Limb (tissue), 2 donors: ENCODE results near the gene SUN3.
A peak's percentile ranks its signal among the peaks of the same experiment; 100 is the strongest.

Experiments
- DNase-seq, 2 donors: peaks; one replicate each; pipeline ENCODE4 v3.0.0-alpha.2; 2016; ENCODE audit errors: extremely low spot score in 2 of 2

SUN3 gene

DNA sequence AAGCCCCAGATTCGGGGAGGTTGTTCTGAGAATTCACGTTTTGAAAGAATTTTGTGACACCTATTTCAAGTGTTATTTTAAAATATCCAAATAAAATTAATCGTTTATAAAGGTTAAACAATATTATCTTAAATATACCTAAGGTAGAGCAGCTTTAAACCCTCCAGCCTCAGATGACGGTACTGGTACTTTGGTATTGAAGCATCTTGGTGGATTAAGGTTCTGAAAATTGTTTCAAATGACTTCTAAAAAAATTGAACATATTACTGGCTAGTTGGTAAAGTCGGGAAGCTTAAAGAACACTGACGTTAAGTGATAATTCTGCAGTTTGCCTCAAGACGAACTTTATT lies 49.1 kb downstream of the SUN3 start:
- no peak for DNase-seq

DNA sequence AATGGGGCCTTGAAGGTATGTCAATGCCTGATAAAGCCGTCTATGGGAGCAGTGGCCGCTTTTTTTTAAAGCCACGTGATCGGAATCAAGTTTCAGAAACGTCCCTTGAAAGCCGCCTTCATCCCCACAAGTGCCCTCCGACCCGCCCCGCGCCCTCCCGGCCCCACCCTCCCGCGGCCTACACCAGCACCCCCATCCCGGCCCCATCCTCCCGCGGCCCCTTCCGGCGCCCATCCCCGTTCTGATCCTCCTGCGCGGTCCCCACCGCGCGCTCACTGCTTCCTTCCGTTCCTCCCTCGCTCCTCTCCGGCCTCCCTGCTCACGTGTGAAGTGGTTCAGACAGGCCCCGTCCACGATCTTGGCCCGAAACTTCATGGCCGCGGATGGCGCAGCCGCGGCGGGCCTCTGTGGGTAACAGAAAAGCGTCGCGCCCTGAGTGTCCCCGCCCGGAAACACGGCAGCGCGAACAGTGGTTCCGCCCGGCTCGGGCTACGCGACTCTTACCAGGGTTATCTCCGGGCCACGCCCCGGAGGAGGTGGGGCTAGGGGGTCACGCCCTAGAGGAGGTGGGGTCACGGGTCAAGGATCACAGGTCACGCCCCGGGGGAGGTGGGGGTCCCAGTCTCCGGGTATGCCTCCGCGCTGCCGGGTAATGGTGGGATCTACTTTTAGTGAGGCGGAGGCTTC lies 49.6 kb downstream of the SUN3 start, which contains the start of gene HUS1:
Gene HUS1 (minus strand): TSS at position 471 of the 687 bp plus-strand sequence. CDS start 96 bp downstream, at position 375.
- peak; percentile 89 to 91 for DNase-seq

DNA sequence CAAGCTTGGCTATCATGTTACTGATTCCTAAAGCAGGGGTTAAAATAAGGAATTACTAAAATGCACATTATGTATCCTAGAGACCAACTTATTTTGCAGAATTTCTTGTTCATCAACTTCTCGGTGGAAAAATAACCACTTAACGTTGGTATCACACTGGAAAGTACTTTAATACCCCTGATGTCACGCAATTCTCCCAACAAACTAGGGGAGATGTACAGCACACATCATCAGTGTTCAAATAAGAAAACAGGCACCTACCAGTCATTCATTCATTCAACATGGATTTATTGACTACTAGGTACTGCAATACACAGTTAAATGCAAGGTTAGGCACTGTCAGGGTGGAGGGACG lies 50.1 kb downstream of the SUN3 start:
- DNase-seq, result no peak

DNA sequence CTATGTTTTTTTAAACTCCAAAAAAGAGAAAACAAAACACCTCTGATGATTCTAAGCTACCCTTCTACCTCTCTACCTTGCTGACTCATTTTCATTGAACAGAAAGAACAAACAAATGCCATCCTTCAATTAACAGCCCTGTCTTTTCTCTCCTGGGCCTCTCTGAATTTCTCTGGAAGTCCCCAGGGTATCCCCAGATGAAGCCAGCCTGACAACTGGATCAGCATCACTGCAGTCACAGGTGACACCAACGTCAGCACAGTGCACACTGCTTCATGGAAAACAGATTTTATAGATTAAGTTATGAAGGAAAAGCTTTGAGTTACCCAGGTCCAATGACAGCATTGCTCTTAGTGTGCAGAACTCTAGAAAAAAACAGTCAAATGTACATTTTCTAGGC lies 55.2 kb downstream of the SUN3 start:
- DNase-seq, result no peak

DNA sequence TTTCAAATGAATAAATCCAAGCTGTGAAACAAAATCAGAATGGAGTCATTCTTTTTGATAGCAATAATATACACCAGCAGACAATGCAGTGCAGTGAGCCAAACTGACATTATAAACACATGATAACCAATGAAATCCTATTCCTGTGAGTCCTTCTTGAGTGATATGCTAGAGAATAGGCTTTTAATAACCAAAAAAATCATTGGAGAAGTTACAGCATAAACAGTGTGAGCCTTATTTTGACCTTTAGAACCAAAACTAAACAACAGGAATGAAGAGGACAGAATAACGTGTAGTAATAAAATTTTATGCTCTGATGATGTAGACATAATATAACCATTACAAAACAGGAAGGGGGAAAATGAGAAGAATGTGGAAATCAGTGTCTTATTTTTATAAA lies 58.1 kb downstream of the SUN3 start:
- no peak for DNase-seq

DNA sequence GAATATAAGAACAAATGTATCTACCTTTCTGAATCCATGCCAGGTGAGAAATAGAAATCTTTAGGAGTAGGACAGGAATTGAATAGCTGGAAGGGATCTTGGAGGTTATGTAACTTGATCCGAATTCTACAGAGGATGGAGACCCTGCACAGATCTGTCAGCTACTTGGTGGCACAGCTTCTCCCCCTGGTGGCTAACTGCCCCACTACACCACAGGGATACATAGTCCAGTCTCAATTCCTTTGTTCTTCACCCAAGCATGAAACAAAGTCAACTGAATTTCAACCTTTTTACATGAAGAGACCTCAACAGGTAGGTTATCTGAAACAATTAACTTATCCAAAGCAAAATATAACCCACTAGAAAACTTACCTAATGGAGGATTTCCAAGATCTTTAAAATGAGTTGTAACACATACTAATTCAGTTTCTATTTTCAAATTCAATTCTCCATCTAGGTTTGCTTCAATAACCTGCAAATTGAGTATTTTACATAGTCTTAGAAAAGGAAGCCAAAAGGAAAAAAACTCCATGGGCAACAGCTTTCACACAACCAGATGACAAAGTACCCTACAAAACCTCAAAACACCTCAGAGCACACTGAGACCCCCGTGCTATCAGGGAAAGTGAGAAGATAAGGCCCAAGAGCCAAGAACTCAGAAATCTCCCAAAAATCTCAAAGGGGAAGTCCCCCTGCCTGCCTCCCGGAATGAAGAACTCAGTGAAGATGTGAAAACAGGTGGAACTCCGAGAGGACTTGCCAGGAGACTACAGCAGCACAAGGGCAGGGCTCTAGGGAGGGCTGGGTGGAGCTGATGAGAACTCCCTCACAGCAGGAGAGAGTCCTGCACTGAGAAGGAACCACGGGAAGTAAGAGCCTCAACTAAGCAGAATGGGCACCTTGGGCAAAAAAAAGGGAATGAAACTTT lies 59.8 kb downstream of the SUN3 start:
- peak; percentile 66 to 80 for DNase-seq

DNA sequence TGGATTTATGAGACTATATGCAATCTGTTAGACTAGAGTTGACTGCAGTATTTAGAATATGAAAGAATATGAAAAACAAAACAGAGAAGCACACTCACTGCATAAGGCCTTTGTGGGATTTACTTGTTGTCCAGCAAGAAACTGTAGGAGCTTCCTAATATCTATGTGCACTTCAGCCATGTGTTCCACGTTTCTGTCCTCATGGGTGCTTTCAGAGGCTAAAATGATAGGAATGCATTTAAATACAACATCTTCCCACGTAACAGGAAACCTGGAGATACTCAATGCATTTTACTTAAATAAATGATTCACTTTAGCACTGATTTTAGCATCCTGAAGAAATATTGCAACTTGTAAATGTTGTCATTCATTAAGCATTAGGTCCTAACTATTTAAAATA lies 61.2 kb downstream of the SUN3 start:
- DNase-seq, result no peak

DNA sequence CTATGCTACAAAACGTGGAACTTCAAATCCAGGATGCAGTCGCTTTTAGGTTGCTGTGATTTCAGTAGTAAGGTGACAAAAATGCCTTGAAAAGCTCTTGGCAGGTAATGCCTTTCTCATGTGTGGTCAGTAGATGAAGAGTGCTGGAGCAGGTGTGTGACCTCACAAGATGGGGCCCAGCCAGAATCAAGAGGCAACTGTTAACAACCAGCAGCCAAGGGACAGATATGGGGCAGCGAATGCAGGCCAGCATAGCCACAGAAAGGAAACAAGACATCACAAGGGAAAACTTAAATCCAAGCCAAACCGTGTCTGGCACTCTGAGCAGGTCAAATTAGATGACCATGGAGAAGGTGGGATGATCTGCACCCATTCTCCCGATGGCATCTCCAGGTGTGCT lies 61.8 kb downstream of the SUN3 start:
- DNase-seq, result no peak

DNA sequence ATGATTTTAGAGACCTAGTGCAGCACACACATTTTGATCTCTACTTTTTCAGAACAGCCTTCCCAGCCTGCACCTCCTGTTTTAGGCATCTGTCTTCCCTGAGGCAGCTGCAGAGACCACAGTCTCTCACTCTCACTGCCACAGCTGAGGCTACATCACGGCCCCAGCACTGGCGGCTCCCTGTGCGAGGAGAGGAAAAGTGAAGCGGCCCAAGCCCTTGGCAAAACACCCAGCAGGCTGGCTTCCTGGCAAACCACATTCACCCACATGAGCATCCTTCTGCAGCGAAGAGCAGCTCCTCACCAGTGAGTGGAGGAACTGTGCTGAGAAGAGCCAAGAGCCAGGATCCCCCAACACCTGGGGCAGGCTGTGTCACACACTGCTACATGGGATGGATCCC lies 63.5 kb downstream of the SUN3 start:
- no peak for DNase-seq

DNA sequence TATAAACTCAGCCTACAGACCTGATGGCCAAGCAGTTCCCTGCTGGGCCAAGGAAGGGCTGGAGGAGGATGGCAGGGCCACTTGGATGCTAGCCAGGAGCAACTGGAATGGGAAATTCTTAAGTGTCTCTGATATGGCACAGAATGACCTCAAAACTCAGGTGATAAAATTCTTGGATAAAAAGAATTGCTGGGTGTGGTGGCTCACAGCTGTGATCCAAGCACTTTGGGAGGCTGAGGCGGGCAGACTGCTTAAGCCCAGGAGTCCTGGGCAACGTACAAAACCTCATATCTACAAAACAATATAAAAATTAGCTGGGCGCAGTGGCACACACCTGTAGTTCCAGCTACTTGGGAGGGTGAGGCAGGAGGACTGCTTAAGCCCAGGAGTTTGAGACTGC lies 66.6 kb downstream of the SUN3 start:
- DNase-seq, result no peak

DNA sequence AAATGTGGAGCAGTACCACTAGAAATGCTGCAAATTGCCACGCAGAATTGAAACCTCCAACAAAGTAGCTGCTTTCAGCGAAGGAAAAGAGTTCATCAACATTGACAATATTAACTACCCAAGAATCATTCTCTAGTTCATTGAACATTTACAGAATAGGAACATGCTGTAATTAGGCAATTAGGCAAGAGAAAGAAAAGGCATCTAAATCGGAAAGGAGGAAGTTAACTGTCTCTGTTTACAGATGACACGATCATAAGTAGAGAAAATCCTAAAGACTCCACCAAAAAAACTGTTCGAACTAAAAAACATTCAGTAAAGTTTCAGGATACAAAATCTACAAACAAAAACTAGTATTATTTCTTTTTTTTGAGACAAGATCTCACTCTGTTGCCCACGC lies 71.8 kb downstream of the SUN3 start:
- no peak for DNase-seq

DNA sequence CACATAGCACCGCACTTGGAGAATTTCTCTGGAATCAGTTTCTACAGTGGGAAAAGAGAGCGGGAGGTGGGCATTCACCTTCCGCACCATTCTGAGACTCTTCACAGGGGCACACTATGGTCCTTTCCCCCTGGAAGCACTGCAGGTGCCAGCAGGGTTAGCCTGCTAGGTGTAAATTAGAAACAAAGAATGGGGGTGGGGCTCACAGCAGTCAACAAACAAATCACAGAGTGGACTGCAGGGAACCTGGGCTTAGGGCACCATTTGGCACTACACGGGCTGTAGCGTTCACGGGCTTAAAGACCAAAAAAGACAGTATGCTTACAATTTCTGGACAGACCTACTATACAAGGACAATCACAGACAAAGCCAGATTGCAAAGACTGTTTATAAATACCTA lies 72.7 kb downstream of the SUN3 start:
- DNase-seq, result no peak

DNA sequence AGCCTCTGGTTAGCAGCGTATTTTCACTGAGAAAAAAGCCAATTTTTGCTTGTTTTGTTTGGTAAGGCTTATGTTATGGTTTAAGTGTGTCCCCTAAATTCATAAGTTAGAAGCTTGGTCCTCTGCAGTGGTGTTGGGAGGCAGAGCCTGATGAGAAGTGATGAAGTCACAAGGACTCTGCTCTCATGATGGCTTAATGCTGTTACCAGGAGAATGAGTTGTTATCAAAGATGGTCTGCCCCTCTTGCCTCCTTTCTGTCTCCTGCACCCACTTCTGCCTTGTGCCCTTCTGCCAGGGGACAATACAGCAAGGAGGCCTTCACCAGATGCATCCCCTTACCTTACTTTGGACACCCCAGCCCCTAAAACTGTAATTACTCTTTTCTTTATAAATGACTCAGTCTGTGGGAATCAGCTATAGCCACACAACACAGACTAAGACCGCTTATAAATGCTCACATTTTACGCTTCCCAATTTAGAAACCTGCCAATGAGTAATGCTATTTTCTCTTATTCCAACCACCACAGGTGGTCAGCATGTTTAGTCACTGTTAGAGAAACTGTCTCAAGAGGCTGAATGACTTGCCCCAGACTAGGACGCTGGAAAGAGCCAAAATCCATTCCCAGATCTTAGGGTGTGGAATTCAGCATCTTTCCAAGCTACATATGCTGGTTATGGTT lies 74.5 kb downstream of the SUN3 start:
- no peak for DNase-seq

DNA sequence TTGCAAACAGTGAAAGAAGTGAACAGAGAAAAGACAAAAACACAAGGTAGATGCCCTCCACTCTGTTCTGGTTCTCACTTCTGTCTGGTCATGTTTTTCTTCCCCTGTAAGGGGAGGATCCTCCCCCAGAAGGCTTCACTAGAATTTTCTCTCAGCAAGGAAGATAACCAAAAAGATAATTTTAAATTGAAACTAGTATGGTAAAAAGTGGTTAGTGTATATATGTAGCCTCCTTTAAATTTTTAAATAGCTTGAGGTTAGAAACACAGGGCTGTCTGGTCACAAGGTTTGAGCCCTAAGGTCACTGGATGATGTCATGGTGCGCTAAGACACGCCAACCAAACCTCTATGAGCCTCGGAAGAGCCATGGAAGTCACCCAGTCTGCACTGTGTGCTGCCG lies 75.1 kb downstream of the SUN3 start:
- DNase-seq, result no peak

DNA sequence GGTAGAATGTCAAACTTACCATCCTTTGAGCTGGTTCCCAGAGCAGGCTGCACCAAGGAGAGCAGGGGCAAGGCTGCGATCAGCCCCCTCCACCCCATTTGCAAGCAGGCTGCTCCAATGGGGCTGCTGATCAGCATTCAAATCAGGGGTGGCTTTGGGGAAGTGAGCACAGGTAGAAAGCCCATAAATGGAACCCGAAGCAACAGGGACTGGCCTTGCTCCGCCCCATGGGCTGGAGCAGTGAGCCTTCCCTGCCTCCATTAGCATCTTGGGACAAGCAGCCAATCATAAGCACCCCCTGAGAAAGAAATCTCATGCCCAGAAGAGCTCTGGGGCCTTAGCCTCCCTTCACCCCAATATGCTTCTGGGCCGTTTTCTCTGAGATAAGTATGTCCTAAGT lies 76.7 kb downstream of the SUN3 start:
- DNase-seq, result no peak

DNA sequence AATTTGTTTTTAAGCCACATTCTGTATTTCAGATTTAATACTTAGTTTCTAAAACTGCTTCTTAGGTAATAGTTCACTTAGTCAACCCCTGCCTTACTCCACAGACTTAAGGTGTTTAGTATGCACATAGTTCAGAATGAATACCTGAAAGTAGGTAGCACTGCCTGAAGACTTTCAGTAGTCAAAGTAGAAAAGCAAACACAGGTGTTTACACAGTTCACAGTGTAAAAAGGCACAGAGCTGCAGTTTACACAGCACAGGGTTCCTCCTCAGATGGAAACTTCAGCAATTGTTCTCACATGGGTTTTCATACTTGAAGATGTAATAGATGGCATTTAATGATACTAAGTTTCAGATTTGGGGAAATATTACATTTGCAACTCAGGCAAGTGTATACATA lies 77.5 kb downstream of the SUN3 start:
- DNase-seq, result no peak

DNA sequence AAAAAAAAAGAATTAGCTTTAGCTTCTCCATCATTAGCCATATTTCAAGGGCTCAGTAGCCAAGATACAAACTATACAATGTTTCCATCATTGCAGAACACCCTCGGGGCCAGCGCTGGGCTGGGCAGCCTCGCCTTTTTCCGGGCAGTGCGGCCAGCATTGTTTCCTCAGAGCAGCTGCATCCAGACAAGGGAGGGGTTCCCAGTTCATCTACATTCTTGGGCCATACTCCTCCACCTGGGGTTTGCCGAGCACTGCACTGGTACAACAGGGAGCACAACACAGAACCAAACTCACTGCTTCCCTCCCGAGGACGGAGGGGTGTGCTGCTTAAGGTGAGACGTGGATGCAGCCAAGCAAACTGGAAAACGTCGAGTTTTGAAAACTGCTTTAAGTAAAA lies 78.2 kb downstream of the SUN3 start:
- DNase-seq, result no peak

DNA sequence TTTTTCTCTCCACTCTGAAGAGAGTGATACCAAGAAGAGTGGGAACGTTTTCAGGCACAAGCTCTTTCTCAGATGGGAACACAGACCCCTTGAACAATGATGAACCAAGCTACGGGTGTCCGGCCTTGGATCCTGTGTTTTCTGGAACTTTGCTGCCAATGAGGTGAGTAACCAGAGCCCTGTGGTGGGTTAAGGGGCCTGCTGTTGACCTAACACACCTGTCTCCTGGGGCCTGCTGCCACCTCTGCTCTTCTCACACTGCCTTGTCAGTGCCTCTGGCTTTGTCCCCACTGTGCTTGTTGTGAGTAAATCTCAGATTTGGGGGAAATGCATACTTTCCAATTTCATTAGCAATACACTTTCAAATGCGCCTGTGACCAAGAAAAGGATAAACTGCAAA lies 79.2 kb downstream of the SUN3 start:
- no peak for DNase-seq

DNA sequence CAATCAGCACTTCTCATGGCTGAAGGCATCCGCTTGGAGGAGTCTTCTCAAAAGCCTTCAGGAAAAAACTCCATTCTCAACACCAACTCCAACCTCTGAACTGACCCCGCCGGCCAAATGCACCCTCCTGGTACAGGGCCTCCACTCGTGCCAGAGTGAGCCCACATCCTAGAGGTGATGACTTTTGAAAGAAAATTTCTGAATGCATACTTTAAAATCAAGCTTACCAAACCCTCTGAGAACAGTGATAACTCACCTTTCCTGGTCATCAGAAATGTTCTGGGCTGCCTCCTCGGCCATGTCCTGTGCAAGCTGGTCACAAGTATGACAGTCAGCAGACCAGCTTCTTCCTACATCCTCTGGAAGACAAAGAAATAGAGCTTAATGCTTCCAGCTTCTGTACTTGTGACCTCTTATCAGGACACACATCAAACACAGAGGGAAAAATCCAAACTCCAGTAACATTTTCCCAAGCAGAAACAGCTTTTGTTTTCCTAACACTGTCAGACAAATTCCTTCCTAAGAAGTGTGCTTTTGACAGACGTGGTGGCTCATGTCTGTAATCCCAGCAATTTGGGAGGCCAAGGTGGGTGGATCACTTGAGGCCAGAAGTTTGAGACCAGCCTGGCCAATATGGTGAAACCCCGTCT lies 80.6 kb downstream of the SUN3 start, which contains the start of gene PKD1L1:
Gene PKD1L1 (minus strand): TSS at position 326 of the 650 bp plus-strand sequence. CDS start 26 bp downstream, at position 300.
- no peak for DNase-seq

DNA sequence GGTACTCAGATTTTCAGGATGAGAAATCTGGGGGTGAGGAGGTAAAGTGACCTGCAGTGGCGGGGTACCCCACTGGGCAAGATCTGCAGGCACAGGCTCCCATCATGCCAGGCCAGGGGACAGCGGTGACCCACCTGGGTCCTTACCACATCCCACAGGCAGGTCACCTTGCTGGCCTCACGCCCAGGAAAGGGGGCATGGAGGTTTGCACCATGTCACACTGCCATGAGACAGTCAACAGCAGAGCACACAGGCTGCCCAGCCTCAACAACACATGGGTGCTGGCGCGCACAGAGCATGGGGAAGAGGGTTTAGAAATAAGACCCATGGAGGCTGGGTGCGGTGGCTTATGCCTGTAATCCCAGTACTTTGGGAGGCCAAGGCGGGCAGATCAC lies 81.6 kb downstream of the SUN3 start:
- DNase-seq, result no peak

DNA sequence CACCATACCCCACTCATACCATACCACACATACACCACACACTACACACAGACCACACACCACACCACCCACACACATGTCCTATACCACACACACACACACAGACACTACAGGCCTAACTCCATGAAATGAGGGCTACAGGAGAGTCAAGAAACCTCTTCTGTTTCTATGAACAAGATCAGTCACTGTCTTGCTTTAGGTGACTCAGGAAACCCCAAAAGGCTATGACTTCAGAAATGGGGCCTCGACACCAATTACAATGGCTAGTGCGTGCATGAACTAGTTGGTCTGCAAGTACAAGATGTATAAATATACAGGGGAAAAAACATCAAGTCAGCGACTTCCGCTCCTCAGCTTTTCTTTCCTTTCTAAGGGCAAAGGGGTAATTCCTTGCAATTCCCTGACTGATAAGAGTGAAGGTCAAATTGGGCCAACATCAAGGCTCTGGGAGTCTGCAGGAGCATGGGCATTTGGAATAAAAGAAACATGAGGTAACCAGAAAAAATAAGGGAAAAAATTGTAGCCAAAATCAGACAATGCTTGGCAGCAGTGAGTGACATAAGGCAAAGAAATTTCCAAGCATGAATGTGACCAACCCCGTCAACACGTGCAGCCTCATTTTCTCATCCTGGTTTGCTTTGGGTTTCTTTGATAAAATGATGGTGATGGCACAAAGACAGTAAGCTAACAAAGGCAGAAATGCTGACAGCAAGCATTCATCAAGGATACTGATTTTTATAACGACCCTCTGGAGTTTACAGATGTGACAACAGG lies 82.1 kb downstream of the SUN3 start:
- no peak for DNase-seq
